GM18517 (cell line): ENCODE data around the gene KLF7.
"Not testable (repeated sequence)": the region's sequence is repeated elsewhere in the genome, so short reads cannot be mapped to it uniquely, and the experiment has no call there.

Experiments used
- ATAC-seq: cut with Tn5 transposase; IDR thresholded peaks from one replicate; pipeline ENCODE4 v1.9.1; 2021; ENCODE audit warnings: mild to moderate bottlenecking, moderate library complexity; ENCODE audit not compliant: unreplicated experiment

The KLF7 gene

GRCh38 chr2:207067473-207067872 is 98.3 kb downstream of the KLF7 start:
- ATAC-seq = no peak

GRCh38 chr2:207066791-207067460 is 98.8 kb downstream of the KLF7 start:
- no peak for ATAC-seq

- ATAC-seq = no peak
Measured at GRCh38 chr2:207066166-207066565, 99.6 kb downstream of the KLF7 start.

- ATAC-seq = no peak
Measured at GRCh38 chr2:207064128-207064690, 101.5 kb downstream of the KLF7 start.

GRCh38 chr2:207061181-207061580 is 104.6 kb downstream of the KLF7 start:
- ATAC-seq = no peak

GRCh38 chr2:207055257-207055656 is 110.5 kb downstream of the KLF7 start:
- no peak for ATAC-seq

GRCh38 chr2:207054521-207054920 is 111.2 kb downstream of the KLF7 start:
- no peak for ATAC-seq

GRCh38 chr2:207051385-207051965 is 114.3 kb downstream of the KLF7 start:
- ATAC-seq = no peak

GRCh38 chr2:207049122-207049521 is 116.6 kb downstream of the KLF7 start:
- ATAC-seq = no peak

- no peak for ATAC-seq
Measured at GRCh38 chr2:207048416-207048815, 117.3 kb downstream of the KLF7 start.

- ATAC-seq = no peak
Measured at GRCh38 chr2:207046724-207047123, 119.0 kb downstream of the KLF7 start.

- ATAC-seq = no peak
Measured at GRCh38 chr2:207045531-207045930, 120.2 kb downstream of the KLF7 start.

- no peak for ATAC-seq
Measured at GRCh38 chr2:207044379-207045362, 121.1 kb downstream of the KLF7 start.

- no peak for ATAC-seq
Measured at GRCh38 chr2:207042841-207043240, 122.9 kb downstream of the KLF7 start.

GRCh38 chr2:207041786-207042554 is 123.8 kb downstream of the KLF7 start:
- ATAC-seq = no peak

GRCh38 chr2:207041279-207041678 is 124.5 kb downstream of the KLF7 start:
- no peak for ATAC-seq

GRCh38 chr2:207040696-207041095 is 125.1 kb downstream of the KLF7 start:
- no peak for ATAC-seq

GRCh38 chr2:207039225-207039624 is 126.5 kb downstream of the KLF7 start:
- no peak for ATAC-seq

GRCh38 chr2:207038299-207038698 is 127.4 kb downstream of the KLF7 start:
- ATAC-seq = no peak

GRCh38 chr2:207037896-207038295 is 127.9 kb downstream of the KLF7 start:
- no peak for ATAC-seq

- not testable (repeated sequence) for ATAC-seq
Measured at GRCh38 chr2:207037023-207037422, 128.7 kb downstream of the KLF7 start.
